GM19193 (cell line): Measurements from ENCODE around the gene PRPH2.

Experiments
- POLR2A ChIP-seq: IDR thresholded peaks from 4 replicates; pipeline ENCODE4 v1.6.1; 2011; ENCODE audit not compliant: insufficient read depth, insufficient read length; ENCODE audit errors: extremely low read depth

PRPH2 gene, protein sequence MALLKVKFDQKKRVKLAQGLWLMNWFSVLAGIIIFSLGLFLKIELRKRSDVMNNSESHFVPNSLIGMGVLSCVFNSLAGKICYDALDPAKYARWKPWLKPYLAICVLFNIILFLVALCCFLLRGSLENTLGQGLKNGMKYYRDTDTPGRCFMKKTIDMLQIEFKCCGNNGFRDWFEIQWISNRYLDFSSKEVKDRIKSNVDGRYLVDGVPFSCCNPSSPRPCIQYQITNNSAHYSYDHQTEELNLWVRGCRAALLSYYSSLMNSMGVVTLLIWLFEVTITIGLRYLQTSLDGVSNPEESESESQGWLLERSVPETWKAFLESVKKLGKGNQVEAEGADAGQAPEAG

DNA sequence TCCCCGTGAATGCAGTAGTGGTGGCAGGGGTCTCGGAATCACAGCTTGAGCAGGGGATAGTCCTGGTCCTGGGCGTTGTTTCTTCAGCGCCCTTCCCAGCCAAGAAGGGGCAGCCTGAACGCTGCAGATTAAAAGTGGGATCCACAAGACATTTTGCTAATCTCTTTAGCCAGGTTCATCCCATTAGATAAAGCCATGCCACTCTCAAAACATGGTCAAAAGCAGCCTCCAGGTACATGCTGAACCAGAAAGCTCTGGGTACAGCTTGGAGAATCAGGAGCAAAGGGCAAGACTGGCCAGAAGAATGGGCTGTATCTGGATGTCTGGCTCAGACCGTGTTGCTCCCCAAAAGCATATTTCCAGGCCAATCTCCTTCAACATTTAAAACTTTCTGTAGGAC is at the start of gene PRPH2:
Gene PRPH2 (minus strand): TSS at position 101 of the 400 bp plus-strand sequence. CDS start 263 bp downstream, outside the sequence.
- TF ChIP-seq POLR2A = no peak

- TF ChIP-seq POLR2A = no peak
Measured at GRCh38 chr6:42771741-42772100, 49.3 kb upstream of the PRPH2 start.

GRCh38 chr6:42769836-42770235 is 47.4 kb upstream of the PRPH2 start:
- TF ChIP-seq POLR2A = no peak

- no peak for TF ChIP-seq POLR2A
Measured at GRCh38 chr6:42769051-42769450, 46.7 kb upstream of the PRPH2 start.

- TF ChIP-seq POLR2A = no peak
Measured at GRCh38 chr6:42766163-42766670, 43.8 kb upstream of the PRPH2 start.

GRCh38 chr6:42764911-42765648 is 42.7 kb upstream of the PRPH2 start:
- no peak for TF ChIP-seq POLR2A

GRCh38 chr6:42762950-42763349 is 40.6 kb upstream of the PRPH2 start:
- TF ChIP-seq POLR2A = no peak

GRCh38 chr6:42762426-42762859 is 40.0 kb upstream of the PRPH2 start:
- TF ChIP-seq POLR2A = no peak

GRCh38 chr6:42761287-42762067 is 39.1 kb upstream of the PRPH2 start:
- TF ChIP-seq POLR2A = no peak

DNA sequence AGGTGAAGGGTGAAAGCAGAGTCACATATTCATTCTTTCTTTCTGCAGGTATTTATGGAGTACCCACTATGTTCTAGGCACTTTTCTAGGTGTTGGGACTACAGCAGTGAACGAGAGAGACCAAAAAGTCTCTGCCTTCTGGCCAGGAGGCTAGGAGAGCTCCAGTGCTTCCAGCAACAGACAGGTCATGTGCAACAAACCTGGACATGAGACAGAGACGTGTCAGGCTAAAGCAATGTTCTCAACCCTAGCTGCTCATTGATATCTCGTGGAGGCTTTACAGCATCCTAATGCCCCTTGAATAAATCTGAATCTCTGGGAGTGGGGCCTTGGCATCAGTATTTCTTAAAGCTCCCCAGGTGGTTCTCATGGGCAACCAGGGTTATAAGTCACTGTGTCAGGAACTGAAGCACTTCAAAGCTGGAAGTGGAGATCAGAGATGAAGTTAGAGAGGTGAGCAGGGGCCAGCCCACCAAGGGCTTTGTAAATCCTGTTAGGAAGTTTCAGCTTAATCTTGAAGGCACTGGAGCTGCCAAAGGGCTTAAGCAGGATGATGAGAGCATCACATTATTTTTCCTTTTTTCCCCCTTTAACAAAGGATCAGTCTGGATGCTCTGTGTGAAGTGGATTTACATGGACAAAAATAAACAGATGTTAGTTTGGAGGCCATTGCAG is 36.5 kb upstream of the PRPH2 start:
- TF ChIP-seq POLR2A = no peak

- TF ChIP-seq POLR2A = no peak
Measured at GRCh38 chr6:42756722-42757121, 34.3 kb upstream of the PRPH2 start.

GRCh38 chr6:42754759-42755158 is 32.4 kb upstream of the PRPH2 start:
- TF ChIP-seq POLR2A = no peak

- no peak for TF ChIP-seq POLR2A
Measured at GRCh38 chr6:42751055-42751454, 28.7 kb upstream of the PRPH2 start.

DNA sequence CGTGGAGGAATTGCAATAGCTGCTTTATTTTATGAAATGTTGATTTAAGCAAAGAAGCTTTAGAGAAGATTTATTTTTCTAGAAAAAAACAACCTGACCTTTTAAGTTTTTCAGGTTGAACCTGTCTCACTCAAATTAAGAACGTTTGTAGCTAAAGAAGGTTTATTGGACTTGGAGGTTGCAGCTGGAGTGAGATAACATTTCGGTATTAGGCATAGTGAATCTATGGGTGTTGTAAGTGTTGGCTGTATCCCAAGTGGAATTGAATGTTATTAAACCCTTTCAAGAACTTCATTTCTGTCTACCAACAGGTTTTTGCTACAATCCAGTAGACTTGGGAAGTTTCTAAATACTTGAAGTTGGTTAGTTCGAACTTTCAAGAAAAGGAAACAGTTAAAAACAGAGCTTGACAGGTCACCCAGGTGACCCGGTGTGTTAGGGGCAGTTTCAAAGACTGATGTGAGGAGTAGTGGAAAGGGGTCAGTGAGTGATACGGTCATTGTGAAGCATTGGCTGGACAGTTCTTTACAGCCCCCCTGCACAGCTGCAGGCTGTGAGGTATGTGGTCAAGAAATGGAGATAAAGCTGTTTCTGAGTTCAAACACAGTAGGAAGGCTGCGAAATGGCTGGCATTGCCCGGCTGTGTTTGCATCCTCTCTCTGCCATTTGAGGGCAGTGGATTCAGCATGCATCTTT is 26.0 kb upstream of the PRPH2 start:
- no peak for TF ChIP-seq POLR2A

DNA sequence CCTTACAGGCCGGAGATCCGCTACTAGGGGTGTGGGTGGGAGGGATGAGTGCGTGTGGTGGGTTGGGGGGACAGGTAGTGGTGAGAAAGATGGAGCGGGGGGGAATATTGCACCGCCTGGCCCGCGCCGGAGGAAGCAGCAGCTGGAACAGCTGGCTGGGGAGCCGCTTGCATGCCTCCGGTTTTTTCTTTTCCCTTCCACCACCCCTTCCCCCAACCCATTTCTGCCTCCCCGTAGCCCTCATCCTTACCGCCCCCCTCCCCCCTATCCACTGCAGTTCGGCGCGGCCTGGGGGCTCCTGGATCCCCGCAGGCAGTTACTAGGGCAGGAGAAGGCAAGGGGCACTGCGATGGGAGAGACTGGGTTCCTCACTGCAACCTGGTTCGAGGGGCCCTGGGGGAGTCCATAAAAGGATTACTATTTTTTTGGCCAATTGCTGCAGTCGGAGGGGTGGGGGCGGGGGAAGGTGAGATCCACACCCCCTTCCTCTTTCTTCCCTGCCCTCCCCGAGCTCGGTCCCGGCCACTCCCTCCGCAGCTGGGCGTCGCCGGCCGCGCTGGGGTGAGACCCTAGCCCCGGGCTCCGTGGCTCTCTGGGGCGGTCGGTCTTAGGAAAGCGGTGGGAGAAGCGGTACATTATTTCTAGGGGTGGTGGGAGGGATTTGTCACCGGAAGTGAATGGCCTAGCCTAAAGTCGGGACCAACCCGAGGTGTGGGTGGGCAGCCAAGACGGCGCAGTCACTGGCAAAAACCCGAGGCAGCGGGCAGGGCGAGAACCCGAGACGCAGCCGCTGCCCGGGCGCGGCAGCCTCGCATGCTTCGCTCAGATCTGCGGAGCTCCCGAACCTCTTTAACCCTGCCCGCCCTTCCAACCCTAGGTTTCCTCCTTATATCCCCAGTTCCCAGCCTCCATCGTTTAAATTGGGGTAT is 24.3 kb upstream of the PRPH2 start:
- peak; percentile 86 for TF ChIP-seq POLR2A
